ENCODE measurements around the gene KCNAB1. TPM values are rescaled to one million over a fixed set of nuclear protein-coding genes. Genes with fewer than 3 reads are reported as not detected.

Gene KCNAB1
- total and polyA plus RNA-seq, 2 of the 8 experiments (the other 6 are each of a cell fraction or from before 2014, with no cell fraction given) = 0.51 to 2.3 TPM

- no peak overlapping the region for H3K4me2 ChIP-seq (ENCODE audit: insufficient read depth in 1 of 2, low read depth in 2 of 2, low read length in 2 of 2)
- H2BK120ac ChIP-seq (replicated peaks; ENCODE audit: low read depth, low read length) = no peak overlapping the region
- no peaks in the 10 kb centered on the region for H3K36me3 ChIP-seq (ENCODE audit: control insufficient read depth in 2 of 4, insufficient read depth in 4 of 4, low read length in 3 of 4)
- no peak overlapping the region for H3K18ac ChIP-seq (ENCODE audit: extremely low read depth, low read length)
- ChIA-PET POLR2A (ENCODE audit: partially characterized antibody) (interaction anchor here (1.2 kb wide), 1 partner anchor 65 kb away, joined by 3 read pairs; no protein-coding TSS in a partner anchor), CTCF (ENCODE audit: partially characterized antibody) (interaction anchor here (1.0 to 2.6 kb wide), 8 partner anchors 12 to 237 kb away, joined by 3 to 9 read pairs (median 4); no protein-coding TSS in a partner anchor)
- no peak overlapping the region for H4K5ac ChIP-seq (ENCODE audit: insufficient read length, low read depth, low read length)
- no peaks in the 10 kb centered on the region for H4K20me1 ChIP-seq (replicated peaks in 1 of 2; ENCODE audit: control insufficient read depth in 1 of 2, insufficient read depth in 2 of 2, low read length in 2 of 2)
- no peaks in the 10 kb centered on the region for H3K79me2 ChIP-seq (ENCODE audit: control insufficient read depth in 1 of 2, insufficient read depth in 2 of 2, low read length in 2 of 2)
- WGBS, 2 experiments (ENCODE audit: extremely low coverage in 1 of 2, insufficient coverage in 1 of 2, insufficient read length in 1 of 2, insufficient replicate concordance in 2 of 2, low coverage in 1 of 2, low lambda C conversion rate in 2 of 2, missing lambda C conversion rate in 1 of 2) = 93% methylated on average over 6 of the region's 6 CpGs; no CpG with 5 or more reads in 1 of the 2 experiments
- no peak overlapping the region for H3K23ac ChIP-seq (ENCODE audit: insufficient read length)
- no peaks in the 10 kb centered on the region for H3K79me1 ChIP-seq (ENCODE audit: low read depth, low read length)
- no peaks in the 10 kb centered on the region for H3K9me3 ChIP-seq (ENCODE audit: insufficient read depth in 2 of 2, low read depth in 1 of 2, low read length in 1 of 2)
- no peak overlapping the region for H4K91ac ChIP-seq (replicated peaks; ENCODE audit: insufficient read length, low read length)
- no peak overlapping the region for H2AK5ac ChIP-seq (ENCODE audit: low read depth, low read length)
- no peak for TF ChIP-seq SIN3A (conservative IDR thresholded peaks at IDR 0.05 in 1 of 2, IDR thresholded peaks at IDR 0.05 in 1 of 2; ENCODE audit: low read depth in 1 of 2, low read length in 2 of 2)
- FAIRE-seq (no peak), DNase-seq (ENCODE audit: low read depth in 1 of 2, low spot score in 2 of 2) (no peak)
- no peak overlapping the region for H4K8ac ChIP-seq (ENCODE audit: extremely low read depth, insufficient read depth, low read length)
- no peaks in the 10 kb centered on the region; the same call in 1 of the 2 replicates for H3K23me2 ChIP-seq (ENCODE audit: low read depth, low read length)
- H3K56ac ChIP-seq (replicated peaks; ENCODE audit: insufficient read length, low read depth, low read length) = no peak overlapping the region
- H3K27me3 ChIP-seq (replicated peaks in 1 of 4; ENCODE audit: control insufficient read depth in 3 of 4, extremely low read depth in 1 of 4, insufficient read depth in 3 of 4, low read length in 3 of 4) = no peaks in the 10 kb centered on the region
- no peak overlapping the region for H3K4ac ChIP-seq (replicated peaks; ENCODE audit: insufficient read length, low read depth, low read length)
- no peak overlapping the region for H2BK5ac ChIP-seq (ENCODE audit: low read depth, low read length)
- H2BK15ac ChIP-seq (ENCODE audit: low read length) = no peak overlapping the region
- H3K4me3 ChIP-seq (ENCODE audit: extremely low read depth in 1 of 4, insufficient read depth in 2 of 4, low read depth in 3 of 4, low read length in 4 of 4) = no peak overlapping the region
- no peaks in the 10 kb centered on the region for H3K4me1 ChIP-seq (replicated peaks in 1 of 4; ENCODE audit: control insufficient read depth in 3 of 4, insufficient read depth in 4 of 4, low read length in 3 of 4)
- H3K14ac ChIP-seq (ENCODE audit: insufficient read length) = no peak overlapping the region
- no peak overlapping the region for H3K9ac ChIP-seq (replicated peaks in 1 of 4; ENCODE audit: extremely low read depth in 1 of 4, low read depth in 3 of 4, low read length in 3 of 4)
- no peak overlapping the region for H2BK12ac ChIP-seq (ENCODE audit: low read depth, low read length)
- no peak overlapping the region for H2BK20ac ChIP-seq (ENCODE audit: low read length)
- peak overlapping the region; percentile 71; the same call in 1 of the 2 replicates for H2AFZ ChIP-seq (ENCODE audit: low read length)
- H3K27ac ChIP-seq (ENCODE audit: low read depth, low read length) = no peak overlapping the region
Measured at GRCh38 chr3:156388497-156389448, 268.4 kb downstream of the KCNAB1 start.

All from H1 (cell line).